Memory B cell (primary cell): ENCODE measurements around the gene SPTBN4.

Experiments
- ATAC-seq: fragments of 150-1000 bp; cut with Tn5 transposase; 2 replicates; pipeline ENCODE4 v1.10.0; 2021; ENCODE audit warnings: low read depth, mild to moderate bottlenecking, moderate library complexity
- DNase-seq, 2 donors: peaks; one replicate each; pipeline ENCODE4 v3.0.0; 2022; ENCODE audit warnings: low spot score in 2 of 2
- H3K27ac Mint-ChIP-seq: one replicate; pipeline ENCODE4 v1.8.0; 2022; ENCODE audit warnings: mild to moderate bottlenecking, moderate library complexity, mixed read lengths
- H3K27me3 Mint-ChIP-seq: one replicate; pipeline ENCODE4 v1.8.0; 2022; ENCODE audit warnings: mixed read lengths
- H3K36me3 Mint-ChIP-seq: one replicate; pipeline ENCODE4 v1.8.0; 2022; ENCODE audit warnings: mild to moderate bottlenecking, mixed read lengths
- H3K4me1 Mint-ChIP-seq: one replicate; pipeline ENCODE4 v1.8.0; 2022; ENCODE audit warnings: mixed read lengths
- H3K4me3 Mint-ChIP-seq: one replicate; pipeline ENCODE4 v1.8.0; 2022; ENCODE audit warnings: mild to moderate bottlenecking, moderate library complexity, mixed read lengths
- H3K9me3 Mint-ChIP-seq: one replicate; pipeline ENCODE4 v1.8.0; 2022; ENCODE audit warnings: mixed read lengths

SPTBN4 gene

DNA sequence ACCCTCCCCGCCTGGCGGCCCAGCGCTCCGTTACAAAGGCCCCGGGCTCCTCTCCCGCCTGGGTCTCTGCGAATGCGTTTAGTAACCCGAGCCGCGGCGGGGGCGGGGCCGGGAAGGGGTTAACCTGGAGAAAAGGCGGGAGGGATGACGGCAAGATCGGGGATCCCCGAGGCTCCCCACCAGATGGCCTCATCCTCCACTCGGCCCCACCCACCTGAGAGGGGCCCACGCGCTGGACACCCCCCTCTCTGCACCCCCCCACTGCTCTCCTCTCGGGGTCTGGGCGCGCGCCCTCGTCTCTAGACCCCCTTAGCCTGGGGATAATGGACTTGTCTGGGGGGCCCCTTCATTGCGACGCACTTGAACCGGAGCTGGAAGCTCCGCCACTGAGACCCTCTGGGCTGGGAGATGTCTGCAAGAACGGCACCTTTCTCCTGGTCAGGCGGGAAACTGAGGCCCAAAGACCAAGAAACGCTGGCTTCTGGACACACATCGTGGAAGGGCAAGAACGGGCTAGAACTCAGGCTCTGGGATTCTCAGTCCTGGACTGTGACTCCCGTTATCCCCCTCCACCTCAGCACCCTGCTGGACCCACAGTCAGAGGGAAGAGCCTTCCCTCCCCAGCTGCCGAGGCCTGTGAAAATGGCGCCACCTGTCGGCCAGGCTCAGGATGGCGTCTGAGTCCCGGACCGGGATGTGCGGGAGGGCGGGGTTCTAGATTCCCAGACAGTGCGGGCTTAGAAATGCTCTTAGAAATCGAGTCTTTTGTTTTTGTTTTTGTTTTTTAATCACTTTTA is 131.5 kb downstream of the SPTBN4 start:
- ATAC-seq (peak; percentile 66), DNase-seq (peak; percentile 89 to 94)
- Mint-ChIP-seq H3K4me1 (peaks cover 40% of the 10 kb centered on the region), H3K9me3 (no peaks in the 10 kb centered on the region), H3K4me3 (no peak overlapping the region), H3K36me3 (no peaks in the 10 kb centered on the region), H3K27ac (no peak overlapping the region), H3K27me3 (peaks cover 15% of the 10 kb centered on the region)

DNA sequence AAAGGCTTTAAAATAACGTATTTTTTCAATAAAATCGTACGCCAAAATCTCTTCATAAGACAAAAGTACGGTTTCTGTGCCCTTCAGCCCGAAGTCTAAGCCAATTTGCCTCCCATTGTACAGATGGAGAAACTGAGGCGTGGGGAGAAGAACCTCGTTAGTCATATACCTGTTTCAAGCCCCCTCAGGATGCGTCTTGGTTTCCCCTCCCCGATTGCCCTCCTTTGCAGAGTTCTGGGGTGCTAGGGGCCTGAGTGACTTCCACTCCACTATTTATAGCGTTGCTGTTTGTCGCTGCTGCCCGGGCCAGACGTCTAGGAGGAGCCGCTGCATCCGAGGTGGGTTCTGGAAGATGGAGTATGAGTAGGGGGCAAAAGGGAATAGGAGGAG is 132.1 kb downstream of the SPTBN4 start:
- DNase-seq: peak in 1 of 2 donors; percentile 38
- no peak overlapping the region for H3K27ac Mint-ChIP-seq
- no peaks in the 10 kb centered on the region for H3K36me3 Mint-ChIP-seq
- H3K27me3 Mint-ChIP-seq: peaks cover 15% of the 10 kb centered on the region
- H3K9me3 Mint-ChIP-seq: no peaks in the 10 kb centered on the region
- ATAC-seq: no peak
- no peak overlapping the region for H3K4me3 Mint-ChIP-seq
- peaks cover 44% of the 10 kb centered on the region for H3K4me1 Mint-ChIP-seq

DNA sequence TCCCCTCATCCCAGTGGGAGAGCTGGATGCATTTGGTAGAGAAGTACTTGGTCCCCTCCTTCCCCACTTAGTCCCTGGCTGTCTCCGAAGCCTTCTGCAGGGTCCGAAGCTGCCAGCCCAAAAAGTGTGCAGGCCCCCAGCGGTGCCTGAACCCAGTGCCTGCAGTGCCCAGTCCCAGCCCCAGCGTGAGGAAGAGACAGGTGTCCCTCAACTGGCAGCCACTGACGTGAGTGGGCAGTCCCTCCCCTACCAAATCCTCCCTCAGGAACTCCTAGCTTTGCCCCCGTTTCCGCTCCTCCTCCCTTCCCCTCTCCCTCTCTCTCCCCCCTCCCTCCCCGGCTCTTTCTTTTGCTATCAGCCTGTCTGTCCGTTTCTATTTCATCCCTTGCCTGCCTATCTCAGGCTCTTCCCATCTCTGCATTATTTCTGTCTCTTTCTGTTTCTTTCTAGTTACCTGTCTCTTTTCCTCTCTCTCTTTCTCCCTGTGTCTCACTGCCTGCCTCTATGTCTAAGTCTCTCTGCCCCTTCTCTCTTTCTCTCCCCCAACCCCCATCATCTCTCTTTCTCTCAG is 132.6 kb downstream of the SPTBN4 start:
- Mint-ChIP-seq H3K9me3 (peaks cover 2% of the 10 kb centered on the region), H3K36me3 (no peaks in the 10 kb centered on the region), H3K27ac (no peak overlapping the region), H3K4me3 (peak overlapping the region; percentile 15), H3K27me3 (peaks cover 15% of the 10 kb centered on the region), H3K4me1 (peaks cover 43% of the 10 kb centered on the region)
- DNase-seq (peak in 1 of 2 donors; percentile 22), ATAC-seq (no peak)

DNA sequence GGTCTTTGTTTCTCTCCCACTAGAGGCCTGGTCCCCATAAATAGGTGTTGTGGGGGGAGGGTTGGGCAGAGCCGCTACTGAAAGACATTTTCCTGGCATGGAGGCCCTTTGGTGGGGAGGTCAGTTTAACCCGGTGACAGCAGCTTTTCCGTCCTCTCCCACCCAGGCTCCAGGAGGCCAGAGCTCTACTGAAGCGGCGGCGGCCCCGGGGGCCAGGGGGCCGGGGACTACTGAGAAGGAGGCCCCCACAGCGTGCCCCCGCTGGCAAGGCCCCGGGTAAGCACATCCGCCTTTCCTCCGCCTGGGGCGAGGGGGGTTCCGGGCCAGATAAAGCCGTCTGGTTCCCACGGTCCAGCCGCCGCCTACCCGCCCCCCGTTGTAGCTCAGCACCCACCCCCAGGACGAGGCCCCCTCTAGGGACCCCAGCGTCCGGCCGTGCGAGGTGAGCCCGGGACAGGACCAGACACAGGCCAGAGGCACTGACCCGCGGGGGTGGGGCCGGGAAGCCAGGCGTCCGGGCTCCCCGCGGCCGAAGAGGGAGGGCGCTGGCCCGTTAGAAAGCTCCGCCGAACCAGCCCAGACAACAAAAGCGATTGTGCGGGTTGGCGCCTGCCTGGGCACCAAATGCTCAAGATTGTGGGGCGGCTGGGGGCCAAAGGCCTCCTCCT is 133.2 kb downstream of the SPTBN4 start:
- H3K27me3 Mint-ChIP-seq: peaks cover 15% of the 10 kb centered on the region

DNA sequence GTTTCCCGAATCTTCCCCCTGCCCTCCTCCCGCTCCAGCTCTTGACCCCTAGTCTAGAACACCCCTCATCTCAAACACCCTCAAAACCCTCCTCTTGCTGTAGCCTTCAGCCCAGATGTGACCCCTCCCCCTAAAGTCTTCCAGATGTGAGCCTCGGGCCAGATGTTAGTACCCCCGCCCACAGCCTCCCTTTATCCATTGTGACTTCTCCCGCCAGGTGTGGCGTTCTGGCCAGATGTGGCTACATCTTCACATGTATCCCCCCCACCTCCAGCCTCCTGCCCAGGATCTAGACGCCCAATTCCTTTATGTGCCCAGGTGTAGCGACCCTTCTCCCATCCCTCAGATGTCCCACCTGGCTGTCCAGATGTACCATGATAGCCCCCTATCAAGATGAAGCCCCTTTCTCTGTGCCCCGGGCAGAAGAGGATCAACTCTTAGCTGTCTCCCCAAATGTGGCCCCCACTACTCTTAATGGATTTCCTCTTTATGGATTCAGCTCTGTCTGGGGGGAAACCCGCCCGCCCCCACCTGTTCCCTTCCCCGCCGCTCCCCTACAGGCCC is 133.9 kb downstream of the SPTBN4 start:
- Mint-ChIP-seq H3K4me1 (peaks cover 45% of the 10 kb centered on the region), H3K4me3 (peak overlapping the region; percentile 62), H3K27me3 (peaks cover 15% of the 10 kb centered on the region), H3K9me3 (peaks cover 2% of the 10 kb centered on the region), H3K27ac (peak overlapping the region; percentile 46), H3K36me3 (no peaks in the 10 kb centered on the region)
- no peak for DNase-seq
- ATAC-seq: no peak

More for the DNA sequence above, 133.2 kb downstream of the SPTBN4 start:
- Mint-ChIP-seq H3K4me1 (peaks cover 42% of the 10 kb centered on the region), H3K4me3 (peak overlapping the region; percentile 62), H3K36me3 (no peaks in the 10 kb centered on the region), H3K9me3 (peaks cover 2% of the 10 kb centered on the region), H3K27ac (no peak overlapping the region)
- DNase-seq (peak in 1 of 2 donors; percentile 33), ATAC-seq (no peak)

DNA sequence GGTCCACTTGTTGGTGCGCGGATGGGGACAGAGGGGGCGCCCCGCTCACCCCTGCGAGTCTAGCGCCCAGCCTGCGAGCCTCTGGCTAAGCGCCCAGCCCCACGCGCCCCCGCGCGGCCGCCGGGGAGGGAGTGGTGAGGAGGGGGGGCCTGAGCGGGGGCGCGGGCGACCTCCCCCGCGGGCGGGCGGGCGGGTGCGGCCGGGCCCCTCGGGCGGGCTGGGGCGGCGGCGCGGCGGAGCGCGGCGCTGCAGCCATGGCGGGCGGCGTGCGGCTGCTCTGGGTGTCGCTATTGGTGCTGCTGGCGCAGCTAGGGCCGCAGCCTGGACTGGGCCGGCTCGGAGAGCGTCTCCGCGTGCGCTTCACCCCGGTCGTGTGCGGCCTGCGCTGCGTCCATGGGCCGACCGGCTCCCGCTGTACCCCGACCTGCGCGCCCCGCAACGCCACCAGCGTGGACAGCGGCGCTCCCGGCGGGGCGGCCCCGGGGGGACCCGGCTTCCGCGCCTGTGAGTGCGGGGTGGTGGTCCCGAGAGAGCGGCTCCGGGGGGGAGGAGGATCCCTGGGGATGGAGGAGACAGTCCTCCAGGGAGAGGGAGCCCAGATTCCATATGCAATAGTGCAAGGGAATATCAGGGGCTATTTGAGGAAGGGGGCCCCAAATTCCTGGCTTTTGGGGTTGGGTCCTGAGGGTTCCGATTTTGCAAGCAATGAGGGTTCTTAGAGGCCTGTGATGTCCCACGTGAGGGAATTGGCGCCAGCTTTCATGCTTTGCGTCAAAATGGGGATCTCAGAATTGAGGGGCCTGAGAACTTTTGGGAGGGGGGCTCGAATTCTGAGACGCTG is 134.6 kb downstream of the SPTBN4 start, which contains the start of gene LTBP4:
LTBP4 (plus strand) TSS at position 236 of the 841 bp plus-strand sequence; CDS start at position 255, 19 bp downstream.
- H3K4me3 Mint-ChIP-seq: peak within 1 kb of the TSS; percentile 64
- peak within 1 kb of the TSS; percentile 46 for H3K27ac Mint-ChIP-seq
- ATAC-seq (no peak), DNase-seq (peak in 1 of 2 donors; percentile 37)
- H3K9me3 Mint-ChIP-seq: peaks cover 2% of the 10 kb centered on the region
- H3K4me1 Mint-ChIP-seq: peaks cover 49% of the 10 kb centered on the region
- no peaks in the 10 kb centered on the region for H3K36me3 Mint-ChIP-seq
- H3K27me3 Mint-ChIP-seq: peaks cover 15% of the 10 kb centered on the region

DNA sequence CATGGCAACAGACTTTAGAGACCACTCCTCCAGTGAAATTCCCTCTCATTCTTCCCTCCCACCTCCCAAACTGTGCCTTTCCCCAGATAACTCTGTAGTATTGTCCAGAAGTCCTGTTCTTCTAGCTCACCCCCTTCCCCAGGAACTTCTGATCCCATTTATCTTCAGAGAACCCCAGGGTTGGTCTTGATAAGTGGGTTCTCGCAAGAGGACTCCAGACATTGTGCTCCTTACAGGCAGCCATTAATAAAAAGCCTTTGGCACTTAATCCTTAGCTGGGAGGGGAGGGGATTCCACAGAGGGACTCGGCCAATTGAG is 136.2 kb downstream of the SPTBN4 start:
- H3K27me3 Mint-ChIP-seq: peaks cover 11% of the 10 kb centered on the region
- peaks cover 47% of the 10 kb centered on the region for H3K4me1 Mint-ChIP-seq
- no peaks in the 10 kb centered on the region for H3K36me3 Mint-ChIP-seq
- peaks cover 2% of the 10 kb centered on the region for H3K9me3 Mint-ChIP-seq
- ATAC-seq: no peak
- no peak overlapping the region for H3K4me3 Mint-ChIP-seq
- DNase-seq: no peak
- no peak overlapping the region for H3K27ac Mint-ChIP-seq

DNA sequence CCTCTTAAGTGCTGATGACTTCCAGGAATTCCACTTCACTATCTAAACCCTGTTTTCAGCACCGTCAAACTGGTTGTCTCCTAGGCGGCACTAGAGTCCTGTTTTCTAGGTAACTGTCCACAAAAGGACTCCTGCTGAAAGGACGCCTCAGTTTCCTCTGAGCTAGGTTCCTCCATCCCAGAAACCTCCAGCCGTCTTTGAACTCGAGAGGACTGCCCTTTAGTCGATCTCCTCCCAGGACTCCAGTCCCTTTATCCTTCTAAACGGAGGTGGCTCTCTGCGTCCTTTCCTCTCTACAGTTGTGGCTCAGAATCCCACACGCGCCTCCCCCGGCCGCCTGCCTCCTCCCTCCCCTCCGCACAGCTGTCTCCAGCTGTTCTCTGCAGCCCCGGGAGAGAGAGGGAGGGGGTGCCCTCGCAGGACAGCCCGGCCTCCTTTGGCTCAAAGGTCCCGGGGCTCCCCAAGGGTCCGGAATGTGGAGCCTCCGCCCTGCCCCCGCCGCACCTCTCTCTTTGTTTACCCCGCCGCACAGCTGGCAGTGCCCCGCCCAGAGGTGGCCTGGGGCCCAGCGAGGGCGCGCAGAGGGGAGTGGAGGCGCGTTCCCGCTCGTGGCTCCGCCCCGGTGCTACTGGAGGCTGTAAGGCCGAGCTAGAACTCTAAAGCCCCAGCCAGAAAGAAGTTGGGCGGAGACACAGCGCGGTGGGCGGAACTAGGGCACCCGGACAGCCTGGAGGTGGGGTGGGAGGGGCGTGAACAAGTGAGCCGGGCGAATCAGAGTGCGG is 136.8 kb downstream of the SPTBN4 start:
- peaks cover 11% of the 10 kb centered on the region for H3K27me3 Mint-ChIP-seq
- peak overlapping the region; percentile 85 for H3K4me3 Mint-ChIP-seq
- peaks cover 2% of the 10 kb centered on the region for H3K9me3 Mint-ChIP-seq
- H3K4me1 Mint-ChIP-seq: peaks cover 47% of the 10 kb centered on the region
- peak; percentile 71 for ATAC-seq
- no peaks in the 10 kb centered on the region for H3K36me3 Mint-ChIP-seq
- peak overlapping the region; percentile 67 for H3K27ac Mint-ChIP-seq
- DNase-seq: peak; percentile 93 to 98

DNA sequence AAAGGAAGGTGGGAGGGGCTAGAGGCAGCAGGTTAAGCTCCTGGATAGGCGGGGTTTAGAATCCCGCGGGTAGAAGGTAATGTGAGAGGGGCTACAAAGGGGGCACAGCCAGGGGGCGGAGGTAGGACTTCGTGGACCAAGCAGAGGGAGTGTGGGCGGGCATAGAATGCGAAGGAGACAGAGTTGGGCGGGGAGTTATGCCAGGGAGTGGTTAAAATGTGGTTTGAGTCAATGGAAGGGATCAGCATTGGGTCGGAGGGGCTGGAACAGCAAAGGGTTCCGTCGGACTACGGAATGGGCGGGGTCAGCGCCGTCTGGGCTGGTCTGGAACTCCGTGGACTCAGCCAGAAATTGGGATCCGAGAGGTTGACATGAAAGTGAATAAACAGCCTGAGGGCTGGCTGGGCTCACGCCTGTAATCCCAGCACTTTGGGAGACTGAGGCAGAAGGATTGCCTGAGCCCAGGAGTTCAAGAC is 137.4 kb downstream of the SPTBN4 start:
- Mint-ChIP-seq H3K4me1 (peaks cover 49% of the 10 kb centered on the region), H3K9me3 (peaks cover 2% of the 10 kb centered on the region), H3K27me3 (peaks cover 8% of the 10 kb centered on the region), H3K36me3 (no peaks in the 10 kb centered on the region), H3K27ac (peak overlapping the region; percentile 67), H3K4me3 (peak overlapping the region; percentile 85)
- ATAC-seq: no peak
- no peak for DNase-seq

DNA sequence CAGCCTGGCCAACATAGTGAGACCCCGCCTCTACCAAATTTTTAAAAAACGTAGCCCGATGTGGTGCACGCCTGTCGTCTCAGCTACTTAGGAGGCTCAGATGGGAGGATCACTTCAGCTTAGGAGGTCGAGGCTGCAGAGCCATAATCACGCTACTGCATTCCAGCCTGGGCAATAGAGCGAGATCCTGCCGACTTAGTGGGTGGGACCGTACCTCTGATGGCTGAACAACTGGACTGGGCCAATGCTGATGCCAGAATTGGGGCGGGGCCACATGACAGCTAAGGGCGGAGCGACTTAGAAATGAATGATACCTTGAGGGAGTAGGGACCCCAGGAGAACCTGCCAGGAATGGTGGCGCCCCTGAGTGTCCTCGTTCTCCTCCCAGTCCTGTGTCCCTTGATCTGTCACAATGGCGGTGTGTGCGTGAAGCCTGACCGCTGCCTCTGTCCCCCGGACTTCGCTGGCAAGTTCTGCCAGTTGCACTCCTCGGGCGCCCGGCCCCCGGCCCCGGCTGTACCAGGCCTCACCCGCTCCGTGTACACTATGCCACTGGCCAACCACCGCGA is 137.9 kb downstream of the SPTBN4 start:
- Mint-ChIP-seq H3K27ac (peak overlapping the region; percentile 77), H3K9me3 (peaks cover 2% of the 10 kb centered on the region), H3K36me3 (no peaks in the 10 kb centered on the region), H3K4me1 (peaks cover 46% of the 10 kb centered on the region), H3K4me3 (peak overlapping the region; percentile 80), H3K27me3 (peaks cover 5% of the 10 kb centered on the region)
- peak in 1 of 2 donors; percentile 46 for DNase-seq
- no peak for ATAC-seq

DNA sequence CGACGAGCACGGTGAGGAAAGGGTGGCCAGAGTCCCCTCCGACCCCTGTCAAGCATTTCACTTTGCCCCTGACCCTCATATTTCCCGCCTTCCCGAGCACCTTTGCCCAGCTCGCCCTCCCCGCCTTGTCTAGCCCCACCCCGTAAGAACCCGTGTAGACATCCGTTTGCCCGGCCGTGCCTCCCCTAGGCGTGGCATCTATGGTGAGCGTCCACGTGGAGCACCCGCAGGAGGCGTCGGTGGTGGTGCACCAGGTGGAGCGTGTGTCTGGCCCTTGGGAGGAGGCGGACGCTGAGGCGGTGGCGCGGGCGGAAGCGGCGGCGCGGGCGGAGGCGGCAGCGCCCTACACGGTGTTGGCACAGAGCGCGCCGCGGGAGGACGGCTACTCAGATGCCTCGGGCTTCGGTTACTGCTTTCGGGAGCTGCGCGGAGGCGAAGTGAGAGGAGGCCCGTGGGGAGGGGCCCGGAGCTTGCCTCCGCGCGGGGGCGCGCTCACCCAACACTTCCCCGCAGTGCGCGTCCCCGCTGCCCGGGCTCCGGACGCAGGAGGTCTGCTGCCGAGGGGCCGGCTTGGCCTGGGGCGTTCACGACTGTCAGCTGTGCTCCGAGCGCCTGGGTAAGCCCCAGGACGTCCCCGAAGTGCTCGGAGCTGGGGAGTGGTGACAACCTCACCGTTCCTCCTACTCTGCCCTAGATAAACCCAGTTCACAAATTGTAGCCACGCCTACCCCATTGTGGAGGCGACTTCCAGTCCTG is 138.6 kb downstream of the SPTBN4 start:
- ATAC-seq (peak; percentile 53), DNase-seq (peak; percentile 75 to 82)
- Mint-ChIP-seq H3K27me3 (peaks cover 4% of the 10 kb centered on the region), H3K4me3 (peak overlapping the region; percentile 80), H3K36me3 (no peaks in the 10 kb centered on the region), H3K9me3 (peaks cover 2% of the 10 kb centered on the region), H3K4me1 (peaks cover 49% of the 10 kb centered on the region), H3K27ac (peak overlapping the region; percentile 77)
